T47D (cell line): ENCODE measurements around the gene DLL1.

Experiments used
- DNase-seq, 2 experiments: peaks; one replicate each; pipeline versions ENCODE4 v3.0.0 to v3.0.0-alpha.2; 2011 to 2012; ENCODE audit warnings: low read depth in 1 of 2, low spot score in 1 of 2
- JUND ChIP-seq: IDR thresholded peaks from 2 replicates; pipeline ENCODE4 v1.6.1; 2012; ENCODE audit warnings: low read depth
- in situ Hi-C: cut with HindIII; loops from 2 replicates; pipeline ENCODE4 v1.10.0; 2016; ENCODE audit warnings: low sequenced_read_pairs, low pct_unique_long_range_greater_than_20kb

The DLL1 gene

DNA sequence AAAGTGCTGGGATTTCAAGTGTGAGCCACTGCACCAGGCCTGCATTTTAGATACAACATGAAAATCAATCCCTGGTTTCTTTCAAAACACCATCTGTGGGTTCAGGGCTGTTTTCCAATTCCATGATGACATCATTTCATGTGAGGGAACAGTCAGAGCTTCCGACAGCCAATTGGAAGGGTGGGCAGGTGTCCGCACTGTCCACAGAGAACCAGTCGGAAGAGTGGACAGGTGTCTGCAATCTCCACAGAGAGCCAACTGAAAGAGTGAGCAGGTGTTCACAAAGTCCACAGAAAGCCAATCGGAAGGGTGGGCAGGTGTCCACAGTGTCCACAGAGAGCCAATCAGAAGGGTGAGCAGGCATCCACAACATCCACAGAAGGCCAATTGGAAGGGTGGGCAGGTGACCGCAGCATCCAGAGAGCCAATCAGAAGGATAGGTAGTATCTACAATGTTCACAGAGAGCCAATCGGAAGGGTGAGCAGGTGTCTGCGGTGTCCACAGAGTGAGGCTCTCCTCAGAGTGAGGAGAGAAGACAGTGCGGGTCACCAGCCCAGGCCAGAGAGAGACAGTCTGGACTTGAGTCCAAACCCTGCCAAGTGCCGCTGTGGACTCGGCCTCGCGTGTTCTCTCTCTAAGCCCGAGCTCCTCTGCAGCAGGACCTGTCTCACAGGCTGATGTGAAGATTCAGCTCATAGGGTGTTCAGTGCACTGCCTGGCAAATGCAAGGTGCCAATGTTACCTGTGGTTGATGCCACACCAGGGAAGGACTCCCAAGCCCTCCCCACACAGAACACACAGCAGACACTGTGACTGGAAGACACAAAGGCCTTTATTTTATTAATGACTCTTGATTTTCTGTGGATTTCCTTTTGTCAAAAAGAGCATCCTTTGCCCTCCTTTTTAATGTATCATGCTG is 57.3 kb downstream of the DLL1 start:
- in situ Hi-C loops = no loop called here
- no peak for DNase-seq
- no peak for TF ChIP-seq JUND
